MCF 10A (cell line): ENCODE results near the gene LCE2A. TPM values are rescaled to one million over a fixed set of nuclear protein-coding genes. Genes with fewer than 3 reads are reported as not detected.

Source experiments
- BruUV-seq: library from RNA; stranded (reverse); fragments of 400-500 nt; replicated peaks from 2 replicates; lab custom pipeline; 2021; lab: Mats Ljungman, UMichigan
- CTCF ChIA-PET: fragments of 300-600 bp; sonication (Branson Sonifier 250); formaldehyde crosslinking; extraction: SDS; loops from one replicate; lab custom pipeline; 2021; ENCODE audit warnings: antibody characterized with exemption, inconsistent platforms; lab: Yijun Ruan, JAX
- POLR2A ChIA-PET: fragments of 300-600, 350-650 bp; sonication (Branson Sonifier 250); formaldehyde crosslinking; extraction: SDS; loops from one replicate; lab custom pipeline; 2020; ENCODE audit warnings: antibody characterized with exemption, inconsistent platforms; lab: Yijun Ruan, JAX
- DNase-seq: peaks from one replicate; pipeline ENCODE4 v3.0.0-alpha.2; 2018; ENCODE audit not compliant: unreplicated experiment
- H3K27ac Mint-ChIP-seq: one replicate; pipeline ENCODE4 v1.8.0; 2022; ENCODE audit warnings: mild to moderate bottlenecking, low read depth, mixed read lengths; ENCODE audit not compliant: unreplicated experiment
- H3K27me3 Mint-ChIP-seq: one replicate; pipeline ENCODE4 v1.8.0; 2022; ENCODE audit warnings: mixed read lengths; ENCODE audit not compliant: insufficient read depth, unreplicated experiment
- H3K36me3 Mint-ChIP-seq: one replicate; pipeline ENCODE4 v1.8.0; 2022; ENCODE audit warnings: mild to moderate bottlenecking, moderate library complexity, mixed read lengths; ENCODE audit not compliant: insufficient read depth, unreplicated experiment
- H3K4me1 Mint-ChIP-seq: one replicate; pipeline ENCODE4 v1.8.0; 2022; ENCODE audit warnings: mixed read lengths; ENCODE audit not compliant: insufficient read depth, unreplicated experiment
- H3K4me3 Mint-ChIP-seq: one replicate; pipeline ENCODE4 v1.8.0; 2022; ENCODE audit warnings: mild to moderate bottlenecking, moderate library complexity, mixed read lengths; ENCODE audit not compliant: unreplicated experiment
- H3K9me3 Mint-ChIP-seq: one replicate; pipeline ENCODE4 v1.8.0; 2022; ENCODE audit warnings: mixed read lengths; ENCODE audit not compliant: unreplicated experiment
- CTCF ChIP-seq: fragments of 200-600 bp; IDR thresholded peaks from one replicate; pipeline ENCODE4 v1.8.0; 2022; ENCODE audit warnings: antibody characterized with exemption, mild to moderate bottlenecking; ENCODE audit not compliant: unreplicated experiment
- intact Hi-C: fragments of 100-400 bp; cut with micrococcal nuclease; formaldehyde crosslinking; loops from 2 replicates; pipeline ENCODE4 v1.14.1; 2022
- total RNA-seq: library from RNA; stranded (reverse); gene quantifications from 2 replicates; pipeline ENCODE4 v1.2.3, GENCODE V29; 2022

The LCE2A gene
- total RNA-seq, 1 experiment from 2014 or later, result not detected

- H3K27ac Mint-ChIP-seq, result no peak overlapping the region
- peak; percentile 60 for DNase-seq
- H3K4me1 Mint-ChIP-seq, result peaks cover 11% of the 10 kb centered on the region
- no peak overlapping the region for H3K4me3 Mint-ChIP-seq
- ChIA-PET CTCF (interaction anchor here (0.5 to 6.0 kb wide), 16 partner anchors 16 to 305 kb away, joined by 3 to 64 read pairs (median 3); partner anchors contain the start of genes LCE2D, LCE4A and SPRR2D), POLR2A (interaction anchor here (0.7 kb wide), 1 partner anchor 9 kb away, joined by 3 read pairs; no protein-coding TSS in a partner anchor)
- no peaks in the 10 kb centered on the region for H3K36me3 Mint-ChIP-seq
- BruUV-seq, result no TSS peak
- intact Hi-C loops, result loop anchor here (1.0 kb wide), 1 partner anchor 81 kb away; no protein-coding TSS in a partner anchor
- no peaks in the 10 kb centered on the region for H3K9me3 Mint-ChIP-seq
- peak; percentile 67 for TF ChIP-seq CTCF
- no peaks in the 10 kb centered on the region for H3K27me3 Mint-ChIP-seq
Measured at GRCh38 chr1:152735648-152736047, 37.5 kb downstream of the LCE2A start.

- Mint-ChIP-seq H3K9me3 (no peaks in the 10 kb centered on the region), H3K36me3 (no peaks in the 10 kb centered on the region), H3K27me3 (no peaks in the 10 kb centered on the region), H3K4me1 (peaks cover 16% of the 10 kb centered on the region), H3K4me3 (no peak overlapping the region), H3K27ac (no peak overlapping the region)
- CTCF ChIA-PET, result interaction anchor here (0.6 to 5.4 kb wide), 4 partner anchors 9 to 133 kb away, joined by 3 to 45 read pairs (median 8); no protein-coding TSS in a partner anchor
- no peak for TF ChIP-seq CTCF
- DNase-seq, result no peak
- POLR2A ChIA-PET, result no interaction called here
- intact Hi-C loops, result no loop called here
- no TSS peak for BruUV-seq
Measured at GRCh38 chr1:152737997-152738396, 39.9 kb downstream of the LCE2A start.

- H3K9me3 Mint-ChIP-seq, result no peaks in the 10 kb centered on the region
- no peak overlapping the region for H3K4me3 Mint-ChIP-seq
- peaks cover 30% of the 10 kb centered on the region for H3K4me1 Mint-ChIP-seq
- no peaks in the 10 kb centered on the region for H3K36me3 Mint-ChIP-seq
- H3K27ac Mint-ChIP-seq, result peak overlapping the region; percentile 1
- ChIA-PET CTCF (interaction anchor here (0.6 to 5.4 kb wide), 13 partner anchors 18 to 482 kb away, joined by 3 to 45 read pairs (median 3); partner anchors contain the start of gene LCE1E), POLR2A (interaction anchor here (0.6 to 2.7 kb wide), 7 partner anchors 10 to 651 kb away, joined by 3 to 13 read pairs (median 4); partner anchors contain the start of gene S100A8)
- BruUV-seq, result no TSS peak
- peak; percentile 90 for DNase-seq
- intact Hi-C loops, result loop anchor here (10.0 kb wide), 1 partner anchor 295 kb away; the partner anchor contains the start of gene SPRR1B
- H3K27me3 Mint-ChIP-seq, result no peaks in the 10 kb centered on the region
- no peak for TF ChIP-seq CTCF
Measured at GRCh38 chr1:152739841-152740240, 41.7 kb downstream of the LCE2A start.

GRCh38 chr1:152741656-152742055 is 43.5 kb downstream of the LCE2A start:
- H3K9me3 Mint-ChIP-seq, result no peaks in the 10 kb centered on the region
- H3K27me3 Mint-ChIP-seq, result no peaks in the 10 kb centered on the region
- H3K4me3 Mint-ChIP-seq, result no peak overlapping the region
- no peak for DNase-seq
- no peak for TF ChIP-seq CTCF
- no peak overlapping the region for H3K27ac Mint-ChIP-seq
- ChIA-PET POLR2A (interaction anchor here (0.8 to 2.7 kb wide), 4 partner anchors 10 to 226 kb away, joined by 3 to 13 read pairs (median 3); no protein-coding TSS in a partner anchor), CTCF (interaction anchor here (0.6 to 5.4 kb wide), 7 partner anchors 10 to 413 kb away, joined by 3 to 45 read pairs (median 3); no protein-coding TSS in a partner anchor)
- intact Hi-C loops, result loop anchor here (10.0 kb wide), 1 partner anchor 293 kb away; the partner anchor contains the start of gene SPRR1B
- peaks cover 45% of the 10 kb centered on the region for H3K4me1 Mint-ChIP-seq
- H3K36me3 Mint-ChIP-seq, result no peaks in the 10 kb centered on the region
- BruUV-seq, result no TSS peak
